VCaP (cell line): ENCODE results near the gene PLCD3.

Experiments
- H3K27ac ChIP-seq: fragments of 450-650 bp; 2 replicates; pipeline ENCODE4 v1.5.1; 2017
- TF ChIP-seq, protein P1 (sequence below): fragments of 450-650 bp; conservative IDR thresholded peaks from 2 replicates; pipeline ENCODE4 v1.5.1; 2017; ENCODE audit warnings: mild to moderate bottlenecking, moderate library complexity

The PLCD3 gene

GRCh38 chr17:45098869-45099616, 33.3 kb downstream of the PLCD3 start:
- 0 out of 2 replicates have a peak overlapping the region, but pooled peaks have one; percentile 5 for H3K27ac ChIP-seq
- TF ChIP-seq, protein P1, sequence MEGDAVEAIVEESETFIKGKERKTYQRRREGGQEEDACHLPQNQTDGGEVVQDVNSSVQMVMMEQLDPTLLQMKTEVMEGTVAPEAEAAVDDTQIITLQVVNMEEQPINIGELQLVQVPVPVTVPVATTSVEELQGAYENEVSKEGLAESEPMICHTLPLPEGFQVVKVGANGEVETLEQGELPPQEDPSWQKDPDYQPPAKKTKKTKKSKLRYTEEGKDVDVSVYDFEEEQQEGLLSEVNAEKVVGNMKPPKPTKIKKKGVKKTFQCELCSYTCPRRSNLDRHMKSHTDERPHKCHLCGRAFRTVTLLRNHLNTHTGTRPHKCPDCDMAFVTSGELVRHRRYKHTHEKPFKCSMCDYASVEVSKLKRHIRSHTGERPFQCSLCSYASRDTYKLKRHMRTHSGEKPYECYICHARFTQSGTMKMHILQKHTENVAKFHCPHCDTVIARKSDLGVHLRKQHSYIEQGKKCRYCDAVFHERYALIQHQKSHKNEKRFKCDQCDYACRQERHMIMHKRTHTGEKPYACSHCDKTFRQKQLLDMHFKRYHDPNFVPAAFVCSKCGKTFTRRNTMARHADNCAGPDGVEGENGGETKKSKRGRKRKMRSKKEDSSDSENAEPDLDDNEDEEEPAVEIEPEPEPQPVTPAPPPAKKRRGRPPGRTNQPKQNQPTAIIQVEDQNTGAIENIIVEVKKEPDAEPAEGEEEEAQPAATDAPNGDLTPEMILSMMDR = peak; percentile 98

DNA sequence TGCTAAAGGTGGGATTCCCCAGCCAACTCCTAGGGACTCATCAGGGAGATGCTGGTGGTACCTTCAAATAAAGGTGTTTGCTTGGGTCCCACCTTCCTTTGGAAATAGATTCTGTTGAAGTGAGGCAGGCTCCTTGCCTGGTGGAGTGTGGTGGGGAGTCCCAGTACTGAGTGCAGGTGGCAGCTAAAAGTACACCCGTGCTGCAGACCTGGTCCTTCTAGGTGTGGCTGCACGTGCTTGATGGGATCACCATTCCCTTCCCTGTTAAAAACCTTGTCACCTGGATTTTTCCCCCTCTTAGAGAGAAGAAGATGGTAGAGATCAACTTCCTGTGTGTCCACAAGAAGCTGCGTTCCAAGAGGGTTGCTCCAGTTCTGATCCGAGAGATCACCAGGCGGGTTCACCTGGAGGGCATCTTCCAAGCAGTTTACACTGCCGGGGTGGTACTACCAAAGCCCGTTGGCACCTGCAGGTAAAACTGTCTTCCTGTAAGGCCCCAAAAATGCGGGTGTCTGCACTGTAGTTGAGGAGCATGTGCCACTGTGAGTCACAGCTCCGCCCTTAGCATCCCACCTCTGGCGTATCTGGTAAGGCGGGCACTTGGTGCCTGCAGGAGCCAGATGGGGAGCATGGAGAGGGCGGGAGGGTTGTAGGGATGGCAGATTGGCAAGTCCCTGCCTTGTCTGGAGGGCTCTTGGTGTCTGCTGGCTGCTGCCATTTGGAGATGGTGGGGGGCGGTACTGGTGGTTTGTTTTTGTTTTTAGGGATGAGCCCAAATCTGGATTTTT, 34.0 kb downstream of the PLCD3 start:
- H3K27ac ChIP-seq = 0 out of 2 replicates have a peak overlapping the region, but pooled peaks have one; percentile 5
- TF ChIP-seq, protein P1 = no peak

- no peak overlapping the region for H3K27ac ChIP-seq
- TF ChIP-seq, protein P1 = no peak
Observed at GRCh38 chr17:45096926-45097325, 35.4 kb downstream of the PLCD3 start.

- TF ChIP-seq, protein P1 = peak; percentile 80
- no peak overlapping the region for H3K27ac ChIP-seq
Observed at GRCh38 chr17:45096141-45096540, 36.2 kb downstream of the PLCD3 start.

DNA sequence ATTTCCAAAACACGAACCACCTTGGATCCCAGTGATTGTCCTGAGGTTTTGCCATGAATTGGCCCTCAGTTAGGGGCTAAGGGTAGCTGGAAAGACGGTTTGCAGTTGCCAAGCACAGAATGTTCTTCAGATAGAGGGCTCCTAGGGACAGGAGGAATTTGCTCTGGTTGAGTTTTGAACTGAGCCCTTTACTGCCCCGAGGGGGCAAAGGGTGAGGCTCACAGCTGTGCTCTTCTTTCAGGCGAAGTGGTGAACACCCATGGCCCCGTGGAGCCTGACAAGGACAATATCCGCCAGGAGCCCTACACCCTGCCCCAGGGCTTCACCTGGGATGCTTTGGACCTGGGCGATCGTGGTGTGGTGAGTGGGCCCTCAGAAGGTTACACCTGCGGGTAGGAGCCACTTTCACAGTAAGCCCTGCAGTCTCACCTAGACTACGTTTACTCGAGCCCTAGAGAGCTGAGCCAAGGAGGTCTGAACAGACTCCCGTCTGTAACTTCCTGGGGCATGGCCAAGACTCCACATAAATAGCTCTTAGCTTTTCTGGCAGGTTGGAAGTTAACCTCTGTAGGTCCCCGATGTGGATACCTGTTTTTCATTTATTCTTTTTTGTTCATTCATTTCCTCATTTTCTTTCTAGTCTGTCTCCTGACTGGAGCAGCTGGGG, 38.7 kb downstream of the PLCD3 start:
- TF ChIP-seq, protein P1 = no peak
- peak overlapping the region; percentile 32; the same call in 1 of the 2 replicates for H3K27ac ChIP-seq

- TF ChIP-seq, protein P1 = no peak
- peak overlapping the region; percentile 32 for H3K27ac ChIP-seq
Observed at GRCh38 chr17:45092911-45093430, 39.3 kb downstream of the PLCD3 start.
